Superior temporal gyrus (tissue), 1 donor: ENCODE results near the gene CSTA.

Experiments used
- DNase-seq: peaks from one replicate; pipeline ENCODE4 v3.0.0-alpha.2; 2016; ENCODE audit errors: extremely low spot score

The CSTA gene

GRCh38 chr3:122377975-122378374 lies 52.9 kb downstream of the CSTA start:
- no peak for DNase-seq

- DNase-seq = peak; percentile 93
Observed at GRCh38 chr3:122382888-122383666, 58.0 kb downstream of the CSTA start, which contains the start of gene MIX23. Gene MIX23 (minus strand): TSS chr3:122383231. CDS start chr3:122383224, 7 bp downstream.

GRCh38 chr3:122383771-122384697 lies 59.0 kb downstream of the CSTA start, which contains the start of gene FAM162A:
Gene FAM162A (plus strand): TSS chr3:122384182. CDS start chr3:122384266, 84 bp downstream.
- DNase-seq = peak; percentile 95

- no peak for DNase-seq
Observed at GRCh38 chr3:122387709-122388108, 62.7 kb downstream of the CSTA start.

- DNase-seq = no peak
Observed at GRCh38 chr3:122389197-122389596, 64.1 kb downstream of the CSTA start.

GRCh38 chr3:122389892-122390291 lies 64.8 kb downstream of the CSTA start:
- DNase-seq = no peak

- DNase-seq = no peak
Observed at GRCh38 chr3:122390665-122391064, 65.6 kb downstream of the CSTA start.
